HepG2 (cell line): ENCODE data around the gene DPYSL3.

ENCODE experiments used
- PAXIP1 ChIP-seq: sonication (generic); formaldehyde crosslinking; conservative IDR thresholded peaks from 2 replicates; pipeline ENCODE4 v1.4.0; 2020; ENCODE audit warnings: mild to moderate bottlenecking, missing genetic modification reagents, moderate library complexity
- ZBTB7A ChIP-seq: sonication (generic); formaldehyde crosslinking; IDR thresholded peaks from 2 replicates; pipeline ENCODE4 v1.8.0; 2022; ENCODE audit warnings: mild to moderate bottlenecking, missing genetic modification reagents
- ZNF205 ChIP-seq: IDR thresholded peaks from 2 replicates; pipeline ENCODE4 v1.6.1; 2018; ENCODE audit warnings: missing biosample characterization, missing genetic modification reagents
- ZNF496 ChIP-seq: sonication (generic); formaldehyde crosslinking; IDR thresholded peaks from 2 replicates; pipeline ENCODE4 v1.8.1; 2023; ENCODE audit warnings: mild to moderate bottlenecking, moderate library complexity, missing genetic modification reagents; ENCODE audit not compliant: insufficient replicate concordance

DNA sequence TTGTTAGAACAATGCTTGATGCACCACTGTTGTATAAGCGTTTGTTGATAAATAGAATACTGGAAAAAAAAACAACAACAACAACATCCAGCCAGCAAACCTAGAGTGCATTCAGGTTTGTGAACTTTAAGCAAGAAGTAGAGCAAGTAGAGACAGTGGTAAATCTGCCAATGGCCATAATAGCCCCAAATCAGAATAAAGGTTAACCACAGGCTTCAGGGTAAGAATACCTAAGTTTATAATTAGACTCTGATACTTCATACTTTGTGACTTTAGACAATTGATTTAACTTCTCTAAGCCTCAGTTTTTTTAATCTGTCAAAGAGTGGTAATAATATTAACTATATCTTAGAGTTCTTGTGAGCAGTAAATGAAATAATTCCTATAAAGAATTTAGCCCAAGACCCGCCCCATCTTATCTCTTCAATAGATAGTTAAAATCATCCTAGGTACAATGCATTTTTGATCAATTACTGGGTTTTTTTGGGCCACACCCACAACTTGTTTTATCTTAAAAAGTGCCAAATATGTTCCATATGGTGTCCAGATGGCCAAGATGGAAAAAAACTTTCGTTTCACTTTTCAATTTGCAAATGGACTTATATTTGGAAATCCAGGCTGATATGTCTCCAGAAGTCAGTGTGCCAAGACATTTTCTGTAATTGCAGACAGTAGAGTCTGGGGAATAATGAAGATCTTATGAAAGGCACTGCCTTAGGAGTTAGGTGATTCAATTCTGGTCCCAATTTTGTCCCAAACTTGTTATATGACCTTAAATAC lies 24.5 kb upstream of the DPYSL3 start:
- no peak for TF ChIP-seq ZNF205
- TF ChIP-seq ZNF496: no peak
- TF ChIP-seq ZBTB7A: no peak
- no peak for TF ChIP-seq PAXIP1 (CRISPR knock-in tag)
